ENCODE results near the gene BEST2.
A peak's percentile ranks its signal among the peaks of the same experiment; 100 is the strongest.

BEST2 gene

DNA sequence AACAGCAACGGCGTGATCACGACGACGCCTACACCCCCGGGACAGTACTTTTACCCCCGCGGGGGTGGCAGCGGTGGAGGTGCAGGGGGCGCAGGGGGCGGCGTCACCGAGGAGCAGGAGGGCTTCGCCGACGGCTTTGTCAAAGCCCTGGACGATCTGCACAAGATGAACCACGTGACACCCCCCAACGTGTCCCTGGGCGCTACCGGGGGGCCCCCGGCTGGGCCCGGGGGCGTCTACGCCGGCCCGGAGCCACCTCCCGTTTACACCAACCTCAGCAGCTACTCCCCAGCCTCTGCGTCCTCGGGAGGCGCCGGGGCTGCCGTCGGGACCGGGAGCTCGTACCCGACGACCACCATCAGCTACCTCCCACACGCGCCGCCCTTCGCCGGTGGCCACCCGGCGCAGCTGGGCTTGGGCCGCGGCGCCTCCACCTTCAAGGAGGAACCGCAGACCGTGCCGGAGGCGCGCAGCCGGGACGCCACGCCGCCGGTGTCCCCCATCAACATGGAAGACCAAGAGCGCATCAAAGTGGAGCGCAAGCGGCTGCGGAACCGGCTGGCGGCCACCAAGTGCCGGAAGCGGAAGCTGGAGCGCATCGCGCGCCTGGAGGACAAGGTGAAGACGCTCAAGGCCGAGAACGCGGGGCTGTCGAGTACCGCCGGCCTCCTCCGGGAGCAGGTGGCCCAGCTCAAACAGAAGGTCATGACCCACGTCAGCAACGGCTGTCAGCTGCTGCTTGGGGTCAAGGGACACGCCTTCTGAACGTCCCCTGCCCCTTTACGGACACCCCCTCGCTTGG, 40.7 kb downstream of the BEST2 start:
- H3K36me3 Mint-ChIP-seq (ENCODE audit: low read depth), result peaks cover 9% of the 10 kb centered on the region
- no peaks in the 10 kb centered on the region for H3K27me3 Mint-ChIP-seq (ENCODE audit: low read depth)
- H3K27ac Mint-ChIP-seq, result peak overlapping the region; percentile 88 to 94 (median 93)
- no peaks in the 10 kb centered on the region for H3K9me3 Mint-ChIP-seq
- peak overlapping the region; percentile 94 to 98 (median 96) for H3K4me3 Mint-ChIP-seq
- TF ChIP-seq, protein P1, sequence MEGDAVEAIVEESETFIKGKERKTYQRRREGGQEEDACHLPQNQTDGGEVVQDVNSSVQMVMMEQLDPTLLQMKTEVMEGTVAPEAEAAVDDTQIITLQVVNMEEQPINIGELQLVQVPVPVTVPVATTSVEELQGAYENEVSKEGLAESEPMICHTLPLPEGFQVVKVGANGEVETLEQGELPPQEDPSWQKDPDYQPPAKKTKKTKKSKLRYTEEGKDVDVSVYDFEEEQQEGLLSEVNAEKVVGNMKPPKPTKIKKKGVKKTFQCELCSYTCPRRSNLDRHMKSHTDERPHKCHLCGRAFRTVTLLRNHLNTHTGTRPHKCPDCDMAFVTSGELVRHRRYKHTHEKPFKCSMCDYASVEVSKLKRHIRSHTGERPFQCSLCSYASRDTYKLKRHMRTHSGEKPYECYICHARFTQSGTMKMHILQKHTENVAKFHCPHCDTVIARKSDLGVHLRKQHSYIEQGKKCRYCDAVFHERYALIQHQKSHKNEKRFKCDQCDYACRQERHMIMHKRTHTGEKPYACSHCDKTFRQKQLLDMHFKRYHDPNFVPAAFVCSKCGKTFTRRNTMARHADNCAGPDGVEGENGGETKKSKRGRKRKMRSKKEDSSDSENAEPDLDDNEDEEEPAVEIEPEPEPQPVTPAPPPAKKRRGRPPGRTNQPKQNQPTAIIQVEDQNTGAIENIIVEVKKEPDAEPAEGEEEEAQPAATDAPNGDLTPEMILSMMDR (IDR thresholded peaks at IDR 0.05; ENCODE audit: unreplicated experiment in 3 of 3), result no peak
- peaks cover 41% of the 10 kb centered on the region for H3K4me1 Mint-ChIP-seq

DNA sequence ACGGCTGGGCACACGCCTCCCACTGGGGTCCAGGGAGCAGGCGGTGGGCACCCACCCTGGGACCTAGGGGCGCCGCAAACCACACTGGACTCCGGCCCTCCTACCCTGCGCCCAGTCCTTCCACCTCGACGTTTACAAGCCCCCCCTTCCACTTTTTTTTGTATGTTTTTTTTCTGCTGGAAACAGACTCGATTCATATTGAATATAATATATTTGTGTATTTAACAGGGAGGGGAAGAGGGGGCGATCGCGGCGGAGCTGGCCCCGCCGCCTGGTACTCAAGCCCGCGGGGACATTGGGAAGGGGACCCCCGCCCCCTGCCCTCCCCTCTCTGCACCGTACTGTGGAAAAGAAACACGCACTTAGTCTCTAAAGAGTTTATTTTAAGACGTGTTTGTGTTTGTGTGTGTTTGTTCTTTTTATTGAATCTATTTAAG, 41.3 kb downstream of the BEST2 start:
- H3K4me1 Mint-ChIP-seq, result peaks cover 40% of the 10 kb centered on the region
- H3K9me3 Mint-ChIP-seq, result no peaks in the 10 kb centered on the region
- peak overlapping the region; percentile 64 to 93 (median 73) for H3K27ac Mint-ChIP-seq
- no peaks in the 10 kb centered on the region for H3K27me3 Mint-ChIP-seq (ENCODE audit: low read depth)
- peaks cover 9% of the 10 kb centered on the region for H3K36me3 Mint-ChIP-seq (ENCODE audit: low read depth)
- peak overlapping the region; percentile 94 to 98 (median 96) for H3K4me3 Mint-ChIP-seq
- TF ChIP-seq, protein P1 (IDR thresholded peaks at IDR 0.05; ENCODE audit: unreplicated experiment in 3 of 3), result no peak

DNA sequence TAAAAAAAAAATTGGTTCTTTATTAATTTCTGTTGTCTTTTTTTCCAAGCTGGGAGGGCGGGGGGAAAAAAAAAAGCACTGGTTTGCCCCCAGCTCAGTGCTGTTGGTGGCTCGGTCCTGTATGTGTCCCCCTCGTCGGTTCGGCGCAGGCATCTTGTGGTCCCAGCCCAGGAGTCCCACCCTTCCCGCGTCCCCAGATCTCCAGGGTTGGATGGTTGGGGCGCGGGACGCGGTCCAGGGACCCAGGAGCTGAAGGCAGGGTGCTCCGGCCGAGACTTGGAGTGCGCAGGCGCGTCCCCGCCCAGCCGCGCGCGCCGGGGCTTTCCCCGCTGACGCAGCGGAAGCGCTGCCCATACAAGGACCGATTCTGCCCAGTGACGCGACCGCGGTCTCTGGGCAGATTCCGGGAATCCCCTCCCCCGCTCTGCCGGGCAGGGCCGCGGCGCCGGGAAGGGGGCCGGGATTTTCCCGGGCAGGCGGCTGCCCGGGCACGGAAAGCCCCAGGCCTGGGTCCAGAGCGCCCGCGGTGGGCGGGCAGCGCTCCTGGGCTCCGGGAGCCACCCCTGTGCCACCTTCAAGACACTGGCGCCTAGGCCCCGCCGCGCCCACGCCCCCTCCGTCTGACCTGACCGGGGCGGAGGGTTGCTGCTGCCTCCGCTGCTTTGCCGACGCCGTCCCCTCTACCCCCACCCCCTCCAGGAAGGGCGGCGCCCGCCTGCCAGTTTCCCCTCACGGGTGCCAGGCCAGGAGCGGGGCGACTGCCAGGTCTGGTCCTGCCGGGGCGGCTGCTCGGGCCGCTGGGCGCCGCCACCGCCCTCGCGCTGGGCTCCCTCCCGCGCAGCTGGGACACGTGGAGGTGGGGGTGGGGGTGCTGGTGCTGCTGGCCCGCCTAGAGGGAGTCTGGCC, 42.0 kb downstream of the BEST2 start:
- H3K36me3 Mint-ChIP-seq (ENCODE audit: low read depth), result peaks cover 9% of the 10 kb centered on the region
- peaks cover 34% of the 10 kb centered on the region for H3K4me1 Mint-ChIP-seq
- peak overlapping the region; percentile 68 to 93 (median 73) for H3K27ac Mint-ChIP-seq
- H3K9me3 Mint-ChIP-seq, result no peaks in the 10 kb centered on the region
- TF ChIP-seq, protein P1 (IDR thresholded peaks at IDR 0.05; ENCODE audit: unreplicated experiment in 3 of 3), result no peak
- no peaks in the 10 kb centered on the region for H3K27me3 Mint-ChIP-seq (ENCODE audit: low read depth)
- H3K4me3 Mint-ChIP-seq, result peak overlapping the region; percentile 94 to 98 (median 96)

DNA sequence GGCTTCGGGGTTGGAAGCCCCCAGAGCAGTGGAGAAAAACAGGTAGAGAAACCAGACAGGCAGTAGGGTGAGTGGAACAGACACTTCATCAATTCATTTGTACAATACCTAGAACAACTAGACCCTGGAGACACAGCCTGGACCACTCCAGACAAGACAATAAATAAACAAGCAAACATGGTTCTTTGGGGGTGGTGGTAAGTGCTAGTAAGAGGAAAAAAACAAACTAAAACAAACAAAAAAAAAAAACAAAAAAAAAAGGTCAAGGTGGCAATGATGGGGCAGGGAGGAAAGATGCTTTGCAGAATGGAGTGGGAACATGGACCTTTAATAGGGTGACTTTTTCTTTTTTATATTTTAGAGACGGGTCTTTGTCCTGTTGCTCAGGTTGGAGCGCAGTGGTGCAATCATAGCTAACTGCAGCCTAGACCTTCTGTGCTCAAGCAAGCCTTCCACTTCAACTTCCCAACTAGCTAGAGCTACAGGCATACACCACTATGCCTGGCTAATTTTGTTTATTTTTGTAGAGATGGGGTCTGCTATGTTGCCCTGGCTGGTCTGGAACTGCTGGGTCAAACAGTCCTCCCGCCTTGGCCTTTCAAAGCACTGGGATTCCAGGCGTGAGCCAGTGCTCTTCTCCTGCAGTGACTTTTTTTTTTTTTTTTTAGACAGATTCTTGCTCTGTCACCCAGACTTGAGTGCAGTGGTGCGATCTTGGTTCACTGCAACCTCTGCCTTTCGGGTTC, 42.8 kb downstream of the BEST2 start:
- no peaks in the 10 kb centered on the region for H3K9me3 Mint-ChIP-seq
- TF ChIP-seq, protein P1 (IDR thresholded peaks at IDR 0.05; ENCODE audit: unreplicated experiment in 3 of 3), result no peak
- peaks cover 25% of the 10 kb centered on the region for H3K4me1 Mint-ChIP-seq
- no peaks in the 10 kb centered on the region for H3K27me3 Mint-ChIP-seq (ENCODE audit: low read depth)
- peak overlapping the region; percentile 72 to 85 (median 84) for H3K4me3 Mint-ChIP-seq
- H3K36me3 Mint-ChIP-seq (ENCODE audit: low read depth), result peaks cover 9% of the 10 kb centered on the region
- peak overlapping the region; percentile 49 to 68 (median 60) for H3K27ac Mint-ChIP-seq

DNA sequence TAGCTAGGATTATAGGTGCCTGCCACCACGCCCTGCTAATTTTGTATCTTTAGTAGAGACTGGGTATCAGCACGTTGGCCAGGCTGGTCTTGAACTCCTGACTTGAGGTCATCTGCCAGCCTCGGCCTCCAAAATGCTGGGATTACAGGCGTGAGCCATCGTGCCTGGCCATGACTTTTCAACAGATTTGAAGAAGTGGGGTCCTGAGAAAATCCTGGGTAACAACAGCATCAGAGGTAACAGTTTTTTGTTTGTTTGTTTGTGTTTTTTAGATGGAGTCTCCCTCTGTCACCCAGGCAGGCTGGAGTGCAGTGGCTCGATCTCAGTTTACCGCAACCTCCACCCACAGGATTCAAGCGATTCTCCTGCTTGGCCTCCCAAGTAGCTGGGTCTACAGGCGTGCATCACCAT, 43.4 kb downstream of the BEST2 start:
- peaks cover 25% of the 10 kb centered on the region for H3K4me1 Mint-ChIP-seq
- H3K27ac Mint-ChIP-seq, result no peak overlapping the region
- H3K9me3 Mint-ChIP-seq, result no peaks in the 10 kb centered on the region
- peaks cover 13% of the 10 kb centered on the region for H3K36me3 Mint-ChIP-seq (ENCODE audit: low read depth)
- peak overlapping the region; percentile 72 to 85 (median 84) for H3K4me3 Mint-ChIP-seq
- no peaks in the 10 kb centered on the region for H3K27me3 Mint-ChIP-seq (ENCODE audit: low read depth)
- TF ChIP-seq, protein P1 (IDR thresholded peaks at IDR 0.05; ENCODE audit: unreplicated experiment in 3 of 3), result no peak

All from nephron (organoid).